Mesothelial cell of epicardium (in vitro differentiated cells): ENCODE data around the gene DCTN3. TPM values are rescaled to one million over a fixed set of nuclear protein-coding genes. Genes with fewer than 3 reads are reported as not detected.

Source experiments
- DNase-seq, 2 experiments: peaks; one replicate each; pipeline ENCODE4 v3.0.0; 2021; ENCODE audit warnings: low spot score in 2 of 2; ENCODE audit not compliant: unreplicated experiment in 2 of 2
- H3K27ac Mint-ChIP-seq: 2 replicates; pipeline ENCODE4 v1.8.0; 2021; ENCODE audit warnings: mixed read lengths
- H3K27me3 Mint-ChIP-seq: 2 replicates; pipeline ENCODE4 v1.8.0; 2021; ENCODE audit warnings: low read depth, mixed read lengths
- H3K36me3 Mint-ChIP-seq: 2 replicates; pipeline ENCODE4 v1.8.0; 2021; ENCODE audit warnings: mixed read lengths
- H3K4me1 Mint-ChIP-seq: 2 replicates; pipeline ENCODE4 v1.8.0; 2021; ENCODE audit warnings: mixed read lengths
- H3K4me3 Mint-ChIP-seq: 2 replicates; pipeline ENCODE4 v1.8.0; 2021; ENCODE audit warnings: mild to moderate bottlenecking, moderate library complexity, mixed read lengths
- H3K9me3 Mint-ChIP-seq: 2 replicates; pipeline ENCODE4 v1.8.0; 2021; ENCODE audit warnings: mixed read lengths
- total RNA-seq: library from RNA; stranded (reverse); gene quantifications from 3 replicates; pipeline ENCODE4 v1.2.1, GENCODE V29; 2021
- TF ChIP-seq, protein P1 (sequence below): fragments of 200-600 bp; sonication (generic); IDR thresholded peaks from one replicate; pipeline ENCODE4 v1.5.0; 2021; ENCODE audit warnings: antibody characterized with exemption; ENCODE audit not compliant: unreplicated experiment

DCTN3 gene
- total RNA-seq, 1 donor from 2014 or later, result 77.1 TPM

DNA sequence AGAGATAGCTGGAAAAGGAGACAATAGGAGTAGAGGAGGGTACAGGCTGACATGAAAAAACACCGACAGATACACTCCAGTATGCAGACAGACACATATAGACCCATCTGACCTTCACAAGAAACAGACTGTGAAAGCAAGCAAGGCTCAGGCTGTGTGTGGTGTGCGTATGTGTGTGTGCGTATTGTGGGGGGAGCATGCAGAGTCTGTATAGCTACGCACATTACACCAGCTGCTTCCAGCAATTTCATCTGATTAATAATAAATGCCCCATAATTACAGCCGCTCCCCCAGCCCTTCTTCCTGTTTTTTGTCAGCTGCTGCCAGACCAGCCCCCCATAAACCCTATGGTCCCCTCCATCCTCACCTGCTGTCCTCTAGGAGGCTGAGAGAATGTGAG, 37.5 kb downstream of the DCTN3 start:
- no peak overlapping the region for H3K27ac Mint-ChIP-seq
- H3K4me1 Mint-ChIP-seq, result peaks cover 47% of the 10 kb centered on the region

DNA sequence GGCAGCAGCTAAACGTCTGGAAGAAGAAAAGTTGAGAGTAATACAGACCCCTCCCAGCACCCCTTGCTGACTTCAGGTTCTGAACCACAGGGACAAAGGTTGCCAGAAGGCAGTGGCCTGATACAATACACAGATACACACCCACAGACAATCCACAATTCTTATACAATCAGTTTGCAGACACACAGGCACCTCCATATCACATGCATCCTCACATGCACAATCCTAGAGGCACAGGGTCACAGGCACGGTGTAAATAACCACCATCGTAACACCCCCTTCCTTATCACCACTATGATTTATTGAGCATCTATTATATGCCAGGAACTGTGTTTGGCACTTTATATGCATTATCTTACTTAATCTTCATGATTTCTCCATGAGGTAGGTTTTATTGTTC, 39.0 kb downstream of the DCTN3 start:
- no peak overlapping the region for H3K4me3 Mint-ChIP-seq
- H3K27me3 Mint-ChIP-seq, result peaks cover 91% of the 10 kb centered on the region
- no peaks in the 10 kb centered on the region for H3K9me3 Mint-ChIP-seq
- no peak for DNase-seq
- no peak overlapping the region for H3K27ac Mint-ChIP-seq
- peaks cover 52% of the 10 kb centered on the region for H3K4me1 Mint-ChIP-seq
- no peaks in the 10 kb centered on the region for H3K36me3 Mint-ChIP-seq
- TF ChIP-seq, protein P1, sequence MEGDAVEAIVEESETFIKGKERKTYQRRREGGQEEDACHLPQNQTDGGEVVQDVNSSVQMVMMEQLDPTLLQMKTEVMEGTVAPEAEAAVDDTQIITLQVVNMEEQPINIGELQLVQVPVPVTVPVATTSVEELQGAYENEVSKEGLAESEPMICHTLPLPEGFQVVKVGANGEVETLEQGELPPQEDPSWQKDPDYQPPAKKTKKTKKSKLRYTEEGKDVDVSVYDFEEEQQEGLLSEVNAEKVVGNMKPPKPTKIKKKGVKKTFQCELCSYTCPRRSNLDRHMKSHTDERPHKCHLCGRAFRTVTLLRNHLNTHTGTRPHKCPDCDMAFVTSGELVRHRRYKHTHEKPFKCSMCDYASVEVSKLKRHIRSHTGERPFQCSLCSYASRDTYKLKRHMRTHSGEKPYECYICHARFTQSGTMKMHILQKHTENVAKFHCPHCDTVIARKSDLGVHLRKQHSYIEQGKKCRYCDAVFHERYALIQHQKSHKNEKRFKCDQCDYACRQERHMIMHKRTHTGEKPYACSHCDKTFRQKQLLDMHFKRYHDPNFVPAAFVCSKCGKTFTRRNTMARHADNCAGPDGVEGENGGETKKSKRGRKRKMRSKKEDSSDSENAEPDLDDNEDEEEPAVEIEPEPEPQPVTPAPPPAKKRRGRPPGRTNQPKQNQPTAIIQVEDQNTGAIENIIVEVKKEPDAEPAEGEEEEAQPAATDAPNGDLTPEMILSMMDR, result no peak

More for the DNA sequence above, 37.5 kb downstream of the DCTN3 start:
- H3K4me3 Mint-ChIP-seq, result no peak overlapping the region
- no peaks in the 10 kb centered on the region for H3K9me3 Mint-ChIP-seq
- H3K27me3 Mint-ChIP-seq, result peaks cover 94% of the 10 kb centered on the region
- DNase-seq, result no peak
- TF ChIP-seq, protein P1, result no peak
- H3K36me3 Mint-ChIP-seq, result no peaks in the 10 kb centered on the region

DNA sequence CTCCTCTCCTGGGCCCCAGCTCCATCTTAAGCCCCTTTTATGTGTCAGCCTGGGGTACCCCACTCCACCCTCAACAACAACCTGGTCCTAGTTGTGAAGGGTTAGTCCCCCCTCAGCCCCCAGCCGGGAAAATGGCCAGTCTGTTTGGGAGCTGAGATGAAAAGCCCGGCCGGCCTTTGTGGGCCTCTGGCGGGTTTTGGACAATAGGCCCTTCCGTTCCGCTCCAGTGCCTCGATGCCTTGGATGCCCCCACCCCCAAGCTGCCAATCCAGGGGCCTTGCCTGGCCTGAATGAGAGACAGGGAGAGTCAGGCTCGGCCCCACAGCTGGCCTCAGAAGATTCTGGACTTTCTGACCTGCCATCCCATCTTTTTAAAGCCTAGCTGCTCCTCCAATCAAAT, 39.9 kb downstream of the DCTN3 start:
- Mint-ChIP-seq H3K36me3 (no peaks in the 10 kb centered on the region), H3K4me1 (peaks cover 51% of the 10 kb centered on the region), H3K4me3 (peak overlapping the region; percentile 9), H3K9me3 (no peaks in the 10 kb centered on the region), H3K27ac (no peak overlapping the region), H3K27me3 (peaks cover 89% of the 10 kb centered on the region)
- DNase-seq, result no peak
- TF ChIP-seq, protein P1, result no peak

GRCh38 chr9:34579808-34580163, 40.5 kb downstream of the DCTN3 start:
- Mint-ChIP-seq H3K4me1 (peaks cover 51% of the 10 kb centered on the region), H3K4me3 (peak overlapping the region; percentile 9), H3K36me3 (no peaks in the 10 kb centered on the region), H3K9me3 (no peaks in the 10 kb centered on the region), H3K27ac (no peak overlapping the region), H3K27me3 (peaks cover 86% of the 10 kb centered on the region)
- TF ChIP-seq, protein P1, result no peak
- DNase-seq, result no peak

DNA sequence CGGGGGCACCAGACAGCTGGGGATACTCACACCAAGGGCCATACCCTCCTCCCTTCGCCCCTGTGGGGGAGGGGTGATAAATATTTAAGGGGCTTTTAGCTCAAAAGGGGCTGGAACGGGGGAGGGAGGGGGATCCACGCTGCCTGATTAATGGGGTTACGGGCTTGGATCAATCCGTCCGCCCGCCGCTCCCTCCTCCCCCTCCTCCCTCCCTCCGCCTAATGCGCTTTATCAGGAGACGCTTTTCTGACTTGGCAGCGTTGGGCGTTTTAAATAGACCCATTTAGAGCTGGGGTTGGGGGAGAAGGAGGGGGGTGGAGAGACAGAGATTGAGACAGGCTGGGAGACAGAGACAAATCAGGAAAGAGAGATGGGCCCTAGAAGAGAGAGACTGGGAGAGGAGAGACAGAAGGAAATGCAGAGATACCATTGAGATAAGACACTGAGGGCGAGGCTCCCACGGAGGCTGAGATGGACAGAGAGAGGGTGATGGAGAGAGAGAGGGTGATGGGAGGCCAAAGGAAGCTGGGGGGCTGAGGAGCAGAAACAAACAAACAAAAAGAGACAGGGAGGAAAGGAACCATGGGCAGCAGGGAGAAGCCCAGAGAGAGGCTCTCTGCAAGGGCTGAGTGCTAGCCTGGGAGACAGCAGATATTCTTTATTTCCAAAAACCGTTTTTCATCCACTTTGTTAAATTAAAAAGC, 41.0 kb downstream of the DCTN3 start:
- H3K4me1 Mint-ChIP-seq, result peaks cover 51% of the 10 kb centered on the region
- H3K27ac Mint-ChIP-seq, result peak overlapping the region; percentile 59
- peaks cover 81% of the 10 kb centered on the region for H3K27me3 Mint-ChIP-seq
- peak overlapping the region; percentile 62 for H3K4me3 Mint-ChIP-seq
- H3K9me3 Mint-ChIP-seq, result no peaks in the 10 kb centered on the region
- H3K36me3 Mint-ChIP-seq, result no peaks in the 10 kb centered on the region
- no peak for DNase-seq
- TF ChIP-seq, protein P1, result no peak
